Measurements from ENCODE around the gene PTPRT.

Gene PTPRT

DNA sequence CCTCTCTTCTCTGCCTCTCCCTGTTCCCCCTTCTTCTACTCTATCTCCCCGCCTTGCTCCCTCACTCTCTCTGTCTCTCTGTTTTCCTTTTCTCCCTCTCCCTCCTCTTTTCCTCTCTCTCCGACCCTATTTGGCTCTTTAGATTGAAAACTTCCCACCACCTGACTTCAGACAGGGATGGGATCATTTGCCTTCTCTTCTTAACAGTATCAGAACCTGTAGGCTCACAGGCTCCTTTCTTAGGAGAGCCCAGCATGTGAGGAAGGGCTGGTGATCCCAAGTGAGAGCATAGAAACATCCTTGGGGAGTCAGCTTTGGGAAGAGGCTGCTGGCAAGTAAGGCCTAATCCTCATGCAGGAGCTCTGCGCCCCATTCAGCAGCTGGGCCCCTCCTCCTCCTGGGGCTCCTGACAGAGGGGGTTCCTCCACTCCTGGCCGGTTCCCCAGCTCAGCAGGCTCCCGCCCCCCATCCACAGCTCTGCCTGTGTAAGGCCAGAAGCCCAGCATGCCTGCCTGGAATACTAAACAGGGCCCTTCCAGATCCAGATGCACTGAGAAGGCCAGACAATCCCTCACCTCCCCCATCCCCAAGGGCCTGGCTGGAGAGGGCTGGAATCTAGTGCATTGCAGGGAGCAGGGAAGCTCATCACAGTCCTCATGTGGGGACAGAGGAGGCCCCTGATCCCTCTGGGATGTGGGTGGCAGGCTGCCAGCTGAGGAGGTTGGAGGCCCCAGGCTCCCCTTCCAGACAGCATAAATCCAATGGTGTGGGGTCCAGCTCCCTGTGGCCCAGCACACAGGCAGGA, 93.4 kb downstream of the PTPRT start:
- no peak for DNase-seq

DNA sequence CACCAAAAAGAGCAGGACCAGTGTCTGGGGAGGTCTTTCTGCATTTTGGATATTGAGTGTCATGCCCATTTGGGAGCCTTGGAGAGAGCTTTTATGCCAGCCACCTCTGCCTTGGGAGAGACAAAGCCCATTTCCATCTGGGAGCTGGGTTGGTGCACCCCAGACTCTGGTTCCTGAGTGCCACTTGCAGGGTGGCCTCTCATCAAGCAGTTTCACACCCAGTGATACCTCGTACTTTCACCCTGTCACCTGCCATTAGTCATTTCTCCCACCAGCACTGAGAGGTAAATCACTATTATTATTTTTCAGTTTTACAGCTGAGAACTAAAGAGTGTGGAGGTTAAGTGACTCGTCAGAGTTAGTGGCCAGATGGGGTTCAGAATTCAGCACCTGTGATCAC, 94.7 kb downstream of the PTPRT start:
- DNase-seq = no peak

DNA sequence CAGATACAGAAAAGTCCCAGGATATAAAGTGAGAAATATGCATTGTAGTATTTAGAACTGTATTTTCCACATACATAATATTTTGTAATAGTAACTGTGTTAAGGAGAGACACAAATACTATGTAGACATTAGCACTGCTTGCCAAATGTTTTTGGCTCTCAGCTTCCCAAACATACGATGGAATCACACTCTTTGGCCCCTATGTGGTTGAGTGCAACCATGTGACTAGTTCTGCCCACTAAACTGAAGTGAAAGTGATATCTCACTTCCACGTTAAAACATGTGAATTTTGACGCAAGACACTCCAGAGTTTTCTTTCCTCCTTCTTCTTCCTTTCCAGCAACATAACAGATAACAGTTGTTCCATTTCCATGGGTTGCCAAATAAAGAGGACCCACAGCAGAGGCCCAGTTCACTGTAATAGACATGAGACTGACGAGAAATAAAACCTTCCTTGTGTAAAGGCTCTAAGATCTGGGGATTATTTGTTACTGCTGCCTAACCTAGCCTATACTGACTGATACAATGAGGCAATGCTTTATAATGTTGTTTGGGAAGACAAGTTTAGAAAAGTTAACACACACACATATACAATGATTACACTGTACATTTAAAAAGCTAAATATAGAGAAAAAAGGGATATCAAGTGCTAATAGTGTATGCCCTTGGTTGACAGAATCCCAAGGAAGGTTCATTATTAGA, 97.2 kb downstream of the PTPRT start:
- no peak for DNase-seq

DNA sequence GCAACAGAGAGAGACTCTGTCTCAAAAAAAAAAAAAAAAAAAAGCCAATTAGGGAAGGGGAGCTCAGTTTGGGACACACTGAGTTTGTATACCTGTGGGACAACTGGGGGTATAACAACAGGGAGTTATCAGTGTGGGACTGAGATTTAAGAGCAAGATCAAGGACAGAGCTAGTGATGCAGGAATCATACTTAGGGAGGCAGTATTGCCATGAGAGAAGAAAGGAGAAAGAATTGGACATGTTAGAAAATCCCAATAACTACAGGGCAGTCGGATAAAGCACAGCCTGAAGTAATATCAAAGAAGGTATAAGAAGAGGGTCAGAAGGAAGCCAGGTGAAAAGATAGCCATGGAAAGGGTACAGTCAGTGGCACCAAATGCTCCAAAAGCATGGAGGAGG, 121.2 kb downstream of the PTPRT start:
- DNase-seq = no peak

DNA sequence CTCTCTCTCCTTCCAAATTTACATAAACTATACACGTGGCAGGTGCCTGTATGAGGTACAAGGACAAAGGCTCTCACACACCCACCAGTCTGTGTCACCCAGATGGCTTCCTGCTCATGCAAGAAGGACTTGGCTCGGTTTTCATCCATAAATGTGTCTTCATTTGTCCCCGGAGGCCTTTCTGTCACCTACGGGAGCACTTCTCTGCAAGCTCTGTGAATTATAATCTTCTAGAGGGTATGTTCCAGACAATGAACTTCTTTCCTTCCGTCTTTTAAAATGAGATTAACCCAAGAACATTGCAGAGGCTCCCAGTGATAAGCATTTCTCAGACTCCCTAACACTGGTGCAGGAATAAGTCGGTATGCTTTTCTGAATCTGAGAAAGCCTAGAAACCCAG, 123.6 kb downstream of the PTPRT start:
- no peak for DNase-seq

DNA sequence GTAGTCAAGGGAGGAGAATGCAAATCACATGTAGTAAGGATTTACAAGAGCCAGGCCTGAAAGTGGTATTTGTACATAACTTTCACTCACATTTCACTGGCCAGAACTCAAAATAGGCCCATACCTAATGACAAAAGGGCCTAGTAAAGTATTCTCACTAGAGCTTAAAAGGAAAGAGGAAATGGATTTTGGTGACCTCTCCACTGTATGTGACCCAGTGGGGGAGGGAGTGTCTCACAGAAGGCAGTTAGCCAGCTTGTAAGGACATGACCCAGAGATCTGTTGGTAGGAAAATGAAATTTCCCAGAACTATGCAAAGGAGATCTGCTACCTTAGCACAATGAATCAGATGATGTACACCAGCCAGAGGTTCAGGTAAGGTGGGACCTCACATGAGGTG, 124.4 kb downstream of the PTPRT start:
- no peak for DNase-seq

DNA sequence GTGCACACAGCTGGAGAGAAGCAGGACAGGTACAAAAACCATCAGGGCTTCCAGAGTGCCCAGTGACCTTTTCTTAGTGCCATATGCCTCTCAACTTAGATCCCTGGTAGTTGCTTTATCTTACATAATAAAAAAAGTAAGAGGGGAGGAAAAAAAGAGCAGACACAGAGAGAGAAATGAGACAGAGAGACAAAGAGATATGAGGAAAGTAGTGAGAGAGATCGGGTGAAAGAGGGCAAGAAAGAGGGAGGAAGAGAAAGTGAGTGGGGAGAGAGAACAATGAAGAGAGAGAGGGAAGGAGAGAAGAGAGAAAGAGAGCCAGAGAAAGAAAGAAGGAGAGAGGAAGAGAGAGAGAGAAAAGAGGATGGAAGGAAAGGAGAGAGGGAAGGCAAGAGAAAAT, 131.6 kb downstream of the PTPRT start:
- no peak for DNase-seq

DNA sequence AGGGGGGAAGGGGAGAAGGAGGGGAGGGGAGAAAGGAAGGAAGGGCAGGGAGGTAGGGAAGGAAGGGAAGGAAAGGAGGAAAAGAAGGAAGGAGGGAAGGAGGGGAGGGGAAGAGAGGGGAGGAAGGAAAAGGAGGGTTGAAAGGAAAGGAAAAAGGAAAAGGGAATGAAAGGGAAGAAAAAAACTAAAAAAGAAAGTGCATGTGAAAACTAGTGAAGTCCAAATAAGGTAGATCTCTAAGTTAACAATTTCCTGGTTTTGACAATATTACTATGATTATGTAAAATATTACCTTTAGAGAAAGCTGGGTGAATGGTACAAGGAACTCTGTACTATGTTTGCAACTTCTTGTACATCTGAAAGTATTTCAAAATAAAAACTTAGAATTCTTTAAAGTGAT, 132.4 kb downstream of the PTPRT start:
- no peak for DNase-seq

DNA sequence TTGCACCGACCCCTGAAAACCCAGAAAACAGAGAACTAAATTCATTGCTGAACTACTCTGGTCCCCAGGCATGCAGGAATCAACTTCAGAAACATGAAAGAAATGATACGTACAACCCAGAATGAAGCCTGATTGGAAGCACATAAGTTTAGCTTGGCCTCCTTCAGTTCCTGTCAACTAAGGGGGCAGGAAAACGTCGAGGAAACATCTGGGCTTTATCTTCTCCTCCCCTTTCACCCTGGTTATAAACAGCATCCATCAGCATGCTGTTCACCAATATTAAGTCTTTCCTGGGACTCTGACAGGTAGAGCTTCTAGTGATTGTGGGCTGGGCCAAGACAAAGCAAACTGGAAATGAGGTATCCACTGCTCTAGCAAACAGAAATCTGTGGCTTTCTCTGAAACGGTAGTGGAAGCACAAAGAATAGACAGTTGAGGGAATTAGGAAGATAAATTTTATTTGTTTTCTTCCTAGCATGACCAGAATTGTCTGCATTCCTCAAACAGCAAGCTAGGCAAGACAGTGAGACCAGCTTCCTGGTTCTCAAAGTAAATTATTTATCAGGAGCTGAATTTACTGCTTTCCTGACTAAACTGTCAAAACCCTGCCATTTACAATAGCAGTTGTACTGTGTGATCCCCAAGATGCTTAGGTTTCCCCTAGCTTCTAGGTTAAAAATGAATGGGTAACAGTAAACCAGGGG, 134.4 kb downstream of the PTPRT start:
- no peak for DNase-seq

DNA sequence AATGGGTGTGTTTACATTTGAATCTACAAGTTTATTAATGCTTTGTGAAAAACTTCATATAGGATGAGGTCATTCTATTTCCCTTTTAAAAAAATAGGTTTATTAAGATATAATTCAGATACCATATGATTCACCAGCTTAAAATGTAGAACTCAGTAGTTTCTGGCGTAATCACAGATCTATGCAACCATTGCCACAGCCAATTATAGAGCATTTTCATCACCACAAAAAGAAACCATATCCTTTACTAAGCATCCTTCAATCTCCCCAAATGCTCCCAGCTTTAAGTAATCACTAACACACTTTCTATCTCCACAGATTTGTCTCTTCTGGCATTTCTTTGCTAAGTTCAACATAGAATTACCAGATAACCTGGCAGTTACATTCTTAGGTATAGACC, 137.2 kb downstream of the PTPRT start:
- DNase-seq = no peak

DNA sequence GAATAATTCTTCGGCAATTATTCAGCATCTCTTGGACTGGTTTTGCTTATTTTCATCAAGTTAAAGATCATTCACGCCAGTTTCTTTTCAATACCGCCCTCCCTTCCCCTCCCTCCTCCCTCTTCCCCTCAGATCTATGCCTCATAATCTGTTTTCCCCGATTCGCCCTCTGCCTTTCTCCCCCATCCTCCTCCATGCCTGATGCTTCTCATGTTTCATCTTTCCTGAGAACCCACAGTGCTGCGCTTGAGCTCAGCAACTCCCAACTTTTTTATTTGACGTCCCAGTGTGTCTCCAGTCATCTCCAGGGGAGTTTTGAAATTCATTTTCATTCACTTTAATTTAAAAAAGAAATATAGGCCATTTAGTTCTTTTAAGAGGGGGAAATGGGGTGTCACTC, 142.7 kb downstream of the PTPRT start:
- DNase-seq = no peak

DNA sequence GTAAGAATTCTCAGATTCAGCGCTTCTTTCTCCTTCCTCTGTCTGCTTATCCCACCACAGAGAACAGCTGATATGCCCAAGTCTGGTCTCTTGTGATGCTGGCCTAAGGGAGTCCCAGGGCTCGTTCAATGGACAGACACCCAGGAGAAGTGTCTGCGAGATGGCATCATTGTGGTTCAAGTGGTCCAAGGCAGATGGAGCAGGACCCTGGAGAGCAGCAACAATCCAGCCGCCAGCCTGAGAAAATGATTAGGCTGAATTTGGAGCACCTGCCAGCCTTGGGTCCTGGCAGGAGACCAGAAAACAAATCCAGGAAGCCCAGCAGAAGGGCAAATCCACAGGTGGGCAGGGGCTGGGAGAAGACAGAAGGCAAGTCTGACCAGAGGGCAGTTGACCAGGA, 145.8 kb downstream of the PTPRT start:
- no peak for DNase-seq

DNA sequence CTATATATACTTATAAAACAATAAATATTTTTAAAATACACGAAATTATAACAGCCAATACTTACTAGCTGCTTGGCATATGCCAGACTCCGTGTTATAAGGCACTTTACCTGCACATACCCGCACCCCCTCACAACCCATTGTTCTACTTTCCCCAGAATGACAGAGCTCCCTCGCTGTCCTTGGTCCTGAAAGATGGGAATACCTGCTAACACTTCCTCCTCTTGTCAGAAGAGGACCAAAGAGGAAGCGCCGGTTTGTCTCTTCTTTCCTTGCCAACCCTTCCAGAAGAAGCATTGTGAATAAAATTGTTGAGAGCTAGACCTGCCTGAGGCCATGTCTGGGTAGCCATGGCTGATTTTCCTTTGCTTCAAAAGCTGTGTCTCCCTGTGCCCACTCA, 149.3 kb downstream of the PTPRT start:
- DNase-seq = no peak

DNA sequence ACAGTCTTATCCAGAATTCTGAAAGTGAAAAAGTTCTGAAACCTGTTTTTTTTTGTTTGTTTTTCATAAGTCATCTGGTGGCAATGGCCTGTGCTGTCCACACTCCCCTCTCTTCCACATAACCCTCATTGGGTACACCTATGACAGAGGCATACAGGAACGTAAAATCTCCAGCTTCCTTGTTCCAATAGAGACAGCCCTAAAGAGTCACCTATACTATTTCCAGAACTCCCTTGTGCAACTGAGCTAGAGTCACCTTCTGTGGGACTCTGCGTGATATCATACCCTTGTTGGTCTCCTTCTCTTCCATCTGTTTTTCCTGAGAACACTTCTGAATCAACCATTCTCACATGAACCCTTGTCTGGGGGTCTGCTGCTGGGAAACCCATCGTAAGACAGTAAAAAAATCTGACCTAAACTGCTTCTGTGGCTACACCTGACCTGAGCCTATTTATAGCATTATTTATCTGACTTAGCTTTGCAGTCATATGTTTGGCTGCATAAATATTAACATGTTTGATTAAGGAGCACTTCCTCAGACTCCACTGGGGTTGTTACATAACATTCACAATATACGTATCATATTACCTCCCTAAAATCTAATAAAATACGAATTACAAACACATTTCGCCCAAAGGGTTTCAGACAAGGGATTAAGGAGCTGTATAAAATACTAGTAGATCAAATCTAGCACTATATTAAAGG, 151.9 kb downstream of the PTPRT start:
- DNase-seq = no peak

DNA sequence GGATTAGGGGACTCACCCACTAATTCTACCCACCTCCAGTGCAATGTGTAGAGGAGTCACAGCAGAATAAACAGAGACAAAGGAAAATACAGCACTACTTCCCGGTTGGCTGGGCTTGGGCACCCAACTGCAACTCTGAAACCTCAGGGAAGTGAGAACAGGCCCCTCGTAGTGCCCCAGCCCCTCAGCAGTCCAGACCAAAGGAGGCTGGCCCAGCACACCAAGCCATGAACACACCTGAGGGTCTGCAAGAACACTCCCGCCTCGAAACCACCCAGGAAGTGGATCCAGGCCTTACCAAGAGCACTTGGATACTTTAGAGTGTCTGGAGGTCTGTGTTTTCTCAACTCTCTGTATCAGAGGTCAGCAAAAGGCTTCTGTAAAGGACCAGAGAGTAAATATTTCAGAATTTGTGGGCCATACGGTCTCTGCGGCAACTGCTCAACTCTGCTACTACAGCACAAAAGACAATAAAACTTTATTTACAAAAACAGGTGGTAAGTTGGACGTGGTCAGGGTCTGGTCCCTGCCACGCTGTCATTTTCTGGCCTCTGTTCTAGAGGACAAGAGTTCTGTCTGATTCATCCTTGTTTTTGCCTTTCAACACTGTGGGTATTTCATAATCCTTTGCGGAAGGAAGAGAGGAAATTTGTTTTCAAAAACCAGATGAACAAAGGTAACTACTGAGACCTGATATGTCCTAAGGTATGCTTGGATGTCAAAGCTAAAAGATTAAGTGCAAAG, 154.6 kb downstream of the PTPRT start:
- DNase-seq = no peak

DNA sequence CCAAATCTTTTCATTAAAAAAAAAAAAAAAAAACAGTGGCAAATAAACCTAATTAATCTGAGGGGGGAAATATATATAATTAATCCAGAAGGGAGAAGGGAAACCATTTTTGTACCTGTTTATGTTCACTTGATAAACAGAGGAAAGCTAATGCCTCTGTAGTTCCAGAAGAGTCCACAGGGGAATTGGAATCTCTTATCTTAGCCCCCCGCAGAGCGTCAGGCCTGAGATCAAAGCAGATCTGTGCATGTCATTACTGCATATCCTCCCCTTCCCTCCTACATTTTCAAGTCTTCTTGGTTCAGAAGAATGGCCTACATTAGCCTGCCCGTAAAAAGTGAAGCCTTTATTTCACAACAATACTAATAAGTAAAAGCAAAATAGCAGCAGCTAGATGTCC, 157.2 kb downstream of the PTPRT start:
- no peak for DNase-seq

DNA sequence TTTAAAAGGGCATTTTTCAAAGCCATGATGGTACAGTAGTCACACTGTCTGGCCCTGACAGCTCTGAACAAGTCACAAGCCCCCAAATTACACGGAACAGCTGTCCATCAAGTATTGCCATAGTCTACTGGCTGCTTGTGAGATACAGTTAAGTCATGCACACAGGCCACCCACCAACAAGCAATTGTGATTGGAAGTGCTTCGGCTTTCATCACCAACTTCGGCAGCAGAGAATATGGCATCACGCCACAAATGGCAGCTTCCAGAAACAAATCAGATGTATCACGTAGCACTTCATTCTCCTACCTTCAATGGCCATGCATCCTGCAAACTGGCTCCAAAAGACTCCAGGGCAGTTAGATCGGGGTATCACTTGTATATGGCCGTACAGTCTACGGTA, 160.5 kb downstream of the PTPRT start:
- DNase-seq = no peak

DNA sequence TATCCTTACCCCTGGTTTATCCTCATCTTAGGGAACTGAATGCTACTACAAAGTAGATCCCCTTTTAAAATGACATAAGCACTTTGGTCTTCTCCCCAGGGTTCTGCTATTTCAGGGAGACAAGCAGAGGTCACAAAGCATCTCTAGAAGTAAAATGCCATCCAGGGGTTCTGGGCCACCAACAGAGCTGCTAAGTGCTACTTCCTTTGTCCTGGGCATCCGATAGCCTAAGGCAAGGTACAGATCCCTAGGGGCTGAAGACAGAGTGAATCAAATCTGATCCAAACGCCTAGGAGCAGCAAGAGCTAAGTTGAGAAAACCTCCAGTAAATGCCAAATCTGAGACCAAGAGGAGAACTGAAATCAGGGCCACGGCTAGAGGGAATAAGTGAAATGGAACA, 161.2 kb downstream of the PTPRT start:
- no peak for DNase-seq

DNA sequence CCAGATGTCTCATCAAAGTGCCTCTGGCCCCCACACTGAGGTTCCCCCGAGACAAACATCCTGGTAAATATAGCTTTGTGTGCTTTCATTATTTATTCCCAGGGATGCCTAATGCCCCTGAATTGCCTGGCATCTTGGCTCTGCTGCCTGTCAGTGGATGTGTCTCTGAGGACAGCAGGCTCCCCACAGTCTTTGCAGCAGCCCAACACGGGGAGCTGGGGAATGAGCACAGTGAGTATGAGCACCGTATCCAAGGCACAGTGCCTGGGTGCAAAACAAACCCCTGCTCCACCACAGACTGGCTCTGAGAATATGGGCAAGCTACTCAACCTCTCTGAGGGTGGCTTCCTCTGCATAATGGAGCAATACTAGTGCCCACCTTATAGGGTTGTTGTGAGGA, 165.9 kb downstream of the PTPRT start:
- no peak for DNase-seq

DNA sequence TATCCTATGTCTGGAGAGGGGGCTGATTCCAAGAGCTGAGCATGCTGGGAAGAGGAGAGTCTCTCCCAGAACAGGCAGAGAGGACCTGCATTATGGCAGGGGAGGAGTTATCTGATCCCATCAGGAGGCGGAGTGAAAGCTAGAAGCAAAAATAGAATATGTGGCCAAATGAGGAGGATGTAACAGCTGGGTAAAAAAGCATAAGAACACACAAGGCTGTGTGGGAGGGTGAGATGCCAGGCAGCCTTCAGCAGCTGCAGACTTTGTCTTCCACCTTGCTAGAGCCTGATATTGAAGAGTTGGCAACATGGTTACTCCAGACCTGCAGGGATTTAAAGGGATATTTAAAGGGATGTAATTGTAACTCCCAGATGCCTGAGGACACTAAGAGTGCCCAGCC, 167.1 kb downstream of the PTPRT start:
- no peak for DNase-seq

DNA sequence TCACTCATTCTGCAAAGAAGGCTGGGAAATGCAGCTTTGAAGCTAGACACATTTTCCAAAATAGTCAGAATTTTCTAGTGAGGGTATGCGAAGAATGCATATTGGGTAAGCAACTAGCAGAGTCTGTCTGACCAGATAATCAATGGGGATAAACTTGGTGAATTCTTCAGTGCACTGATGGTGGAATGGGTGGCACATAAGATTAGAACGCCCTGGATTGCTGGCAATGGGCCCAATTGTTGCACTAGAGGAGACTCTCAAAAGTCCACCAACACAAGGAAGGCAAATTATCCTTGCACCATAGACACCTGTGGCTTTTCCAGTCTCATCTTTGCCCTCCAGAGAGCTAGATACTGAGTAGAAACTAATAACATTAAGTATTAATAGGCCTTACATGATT, 167.6 kb downstream of the PTPRT start:
- no peak for DNase-seq

DNA sequence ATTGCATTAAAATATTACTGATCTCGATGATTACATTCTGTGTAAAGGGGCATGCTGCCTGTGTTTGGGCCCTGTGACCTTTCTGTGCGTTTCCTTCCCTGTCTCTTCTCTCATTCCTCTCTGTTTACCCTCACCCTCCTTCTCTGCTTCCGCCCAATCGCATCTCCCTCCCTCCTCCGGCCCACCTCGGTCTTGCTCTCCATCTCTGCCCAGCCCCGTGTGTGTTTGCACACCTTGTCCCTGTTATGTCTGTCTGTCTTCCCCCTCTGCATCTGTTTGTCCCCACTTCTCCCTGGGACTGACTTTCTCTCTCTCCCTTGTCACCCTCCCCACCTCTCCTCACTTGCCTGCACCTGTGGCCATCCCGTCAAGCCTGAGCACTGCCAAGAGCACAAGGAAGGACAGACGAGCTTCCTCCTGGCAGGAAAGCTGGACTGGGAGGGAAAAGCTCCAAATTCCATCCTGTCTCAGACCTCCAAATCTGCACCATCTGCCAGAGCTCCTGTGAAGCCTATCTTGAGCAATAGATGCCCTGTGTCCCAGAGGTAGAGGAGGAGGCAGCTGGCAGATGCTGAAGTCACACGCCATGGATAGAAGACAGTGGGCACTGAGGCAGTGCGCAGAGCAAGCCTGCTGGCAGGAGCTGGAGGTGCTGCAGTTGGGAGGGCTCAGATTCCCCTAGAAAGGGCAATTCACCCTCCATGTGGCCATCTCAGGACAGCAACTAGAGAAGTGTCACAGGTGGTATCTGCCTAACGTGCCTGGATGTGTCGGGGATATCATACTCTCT, 172.3 kb downstream of the PTPRT start:
- no peak for DNase-seq

All from stimulated activated CD4-positive, alpha-beta T cell treated with anti-CD3 and anti-CD28 coated beads, Interleukin-2, amount 100 ng/mL, for 24 hours (primary cell).